ENCODE measurements around the gene NUP93. TPM values are rescaled to one million over a fixed set of nuclear protein-coding genes. Genes with fewer than 3 reads are reported as not detected.

NUP93 gene
- polyA plus RNA-seq, 1 donor (not counting 4 experiments of a cell fraction or from before 2014, with no cell fraction given), result 74.1 TPM

GRCh38 chr16:56785317-56785716, 55.4 kb downstream of the NUP93 start:
- TF ChIP-seq, protein P1, sequence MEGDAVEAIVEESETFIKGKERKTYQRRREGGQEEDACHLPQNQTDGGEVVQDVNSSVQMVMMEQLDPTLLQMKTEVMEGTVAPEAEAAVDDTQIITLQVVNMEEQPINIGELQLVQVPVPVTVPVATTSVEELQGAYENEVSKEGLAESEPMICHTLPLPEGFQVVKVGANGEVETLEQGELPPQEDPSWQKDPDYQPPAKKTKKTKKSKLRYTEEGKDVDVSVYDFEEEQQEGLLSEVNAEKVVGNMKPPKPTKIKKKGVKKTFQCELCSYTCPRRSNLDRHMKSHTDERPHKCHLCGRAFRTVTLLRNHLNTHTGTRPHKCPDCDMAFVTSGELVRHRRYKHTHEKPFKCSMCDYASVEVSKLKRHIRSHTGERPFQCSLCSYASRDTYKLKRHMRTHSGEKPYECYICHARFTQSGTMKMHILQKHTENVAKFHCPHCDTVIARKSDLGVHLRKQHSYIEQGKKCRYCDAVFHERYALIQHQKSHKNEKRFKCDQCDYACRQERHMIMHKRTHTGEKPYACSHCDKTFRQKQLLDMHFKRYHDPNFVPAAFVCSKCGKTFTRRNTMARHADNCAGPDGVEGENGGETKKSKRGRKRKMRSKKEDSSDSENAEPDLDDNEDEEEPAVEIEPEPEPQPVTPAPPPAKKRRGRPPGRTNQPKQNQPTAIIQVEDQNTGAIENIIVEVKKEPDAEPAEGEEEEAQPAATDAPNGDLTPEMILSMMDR (optimal IDR thresholded peaks at IDR 0.05 in 1 of 3, IDR thresholded peaks at IDR 0.05 in 1 of 3, conservative IDR thresholded peaks at IDR 0.05 in 1 of 3; ENCODE audit: extremely low read depth in 1 of 3, insufficient read depth in 2 of 3, low read length in 3 of 3), result no peak
- no peak for TF ChIP-seq EZH2 (IDR thresholded peaks at IDR 0.05; ENCODE audit: low read length)

DNA sequence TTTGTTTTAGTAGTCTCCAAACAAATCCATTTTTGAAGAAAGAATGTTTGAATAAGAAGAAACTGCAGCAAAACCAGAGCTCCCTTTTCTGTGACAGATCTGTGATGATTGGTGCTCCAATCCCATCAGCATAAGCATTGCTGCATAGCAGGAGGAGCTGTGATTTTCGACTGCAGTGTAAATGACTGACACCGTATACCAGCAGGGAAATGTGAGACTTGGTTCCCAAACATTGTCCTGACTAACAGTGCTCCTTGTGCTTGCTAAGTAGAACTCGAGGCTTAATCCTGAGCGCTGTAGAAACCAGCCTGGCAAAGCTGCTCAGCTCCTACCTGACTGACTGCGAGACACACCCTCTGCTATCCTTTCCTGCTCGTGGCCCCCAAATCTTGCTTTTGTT, 57.2 kb downstream of the NUP93 start:
- no peak overlapping the region for H2AFZ ChIP-seq (ENCODE audit: control insufficient read depth, low read length)
- TF ChIP-seq, protein P1 (optimal IDR thresholded peaks at IDR 0.05 in 1 of 3, IDR thresholded peaks at IDR 0.05 in 1 of 3, conservative IDR thresholded peaks at IDR 0.05 in 1 of 3; ENCODE audit: extremely low read depth in 1 of 3, insufficient read depth in 2 of 3, low read length in 3 of 3), result no peak
- no peak for TF ChIP-seq EZH2 (IDR thresholded peaks at IDR 0.05; ENCODE audit: low read length)
- no peaks in the 10 kb centered on the region for H3K27me3 ChIP-seq (ENCODE audit: control insufficient read depth, extremely low read depth, insufficient read depth, low read length)
- no peak overlapping the region for H3K4me3 ChIP-seq (ENCODE audit: control insufficient read depth in 2 of 3, extremely low read depth in 1 of 3, insufficient read depth in 2 of 3, low read depth in 1 of 3, low read length in 3 of 3)
- FAIRE-seq, result no peak
- H3K9me3 ChIP-seq (ENCODE audit: control insufficient read depth, low read depth, low read length), result no peaks in the 10 kb centered on the region
- H3K4me2 ChIP-seq (ENCODE audit: control insufficient read depth, extremely low read depth, insufficient read depth, low read depth, low read length), result no peak overlapping the region
- no peaks in the 10 kb centered on the region for H4K20me1 ChIP-seq (ENCODE audit: control insufficient read depth, extremely low read depth, insufficient read depth, low read length)
- peaks cover 3% of the 10 kb centered on the region for H3K79me2 ChIP-seq (ENCODE audit: control insufficient read depth, insufficient read depth, low read length)
- dilution Hi-C loops (cut with MboI; ENCODE audit: extremely low pct_ligation_motif_present, low sequenced_read_pairs), result no loop called here
- no peaks in the 10 kb centered on the region for H3K9me1 ChIP-seq (ENCODE audit: control insufficient read depth, extremely low read depth, insufficient read depth, low read length)
- H3K4me1 ChIP-seq (ENCODE audit: control insufficient read depth, extremely low read depth, insufficient read depth, low read length), result peaks cover 7% of the 10 kb centered on the region
- no peaks in the 10 kb centered on the region for H3K36me3 ChIP-seq (ENCODE audit: control insufficient read depth in 2 of 2, extremely low read depth in 1 of 2, insufficient read depth in 2 of 2, low read length in 2 of 2)
- no peak overlapping the region for H3K27ac ChIP-seq (ENCODE audit: control insufficient read depth, insufficient read depth, low read length)
- no peak for DNase-seq (ENCODE audit: low read depth, low spot score)
- no peak overlapping the region for H3K9ac ChIP-seq (ENCODE audit: control insufficient read depth, extremely low read depth, insufficient read depth, low read length)

More at GRCh38 chr16:56785317-56785716, 55.4 kb downstream of the NUP93 start:
- Histone ChIP-seq H3K4me1 (ENCODE audit: control insufficient read depth, extremely low read depth, insufficient read depth, low read length) (peaks cover 7% of the 10 kb centered on the region), H4K20me1 (ENCODE audit: control insufficient read depth, extremely low read depth, insufficient read depth, low read length) (no peaks in the 10 kb centered on the region), H3K9me3 (ENCODE audit: control insufficient read depth, low read depth, low read length) (no peaks in the 10 kb centered on the region), H2AFZ (ENCODE audit: control insufficient read depth, low read length) (no peak overlapping the region), H3K79me2 (ENCODE audit: control insufficient read depth, insufficient read depth, low read length) (peaks cover 5% of the 10 kb centered on the region), H3K4me3 (ENCODE audit: control insufficient read depth in 2 of 3, extremely low read depth in 1 of 3, insufficient read depth in 2 of 3, low read depth in 1 of 3, low read length in 3 of 3) (no peak overlapping the region), H3K9me1 (ENCODE audit: control insufficient read depth, extremely low read depth, insufficient read depth, low read length) (no peaks in the 10 kb centered on the region), H3K27ac (ENCODE audit: control insufficient read depth, insufficient read depth, low read length) (no peak overlapping the region), H3K9ac (ENCODE audit: control insufficient read depth, extremely low read depth, insufficient read depth, low read length) (no peak overlapping the region), H3K36me3 (ENCODE audit: control insufficient read depth in 2 of 2, extremely low read depth in 1 of 2, insufficient read depth in 2 of 2, low read length in 2 of 2) (no peaks in the 10 kb centered on the region), H3K4me2 (ENCODE audit: control insufficient read depth, extremely low read depth, insufficient read depth, low read depth, low read length) (no peak overlapping the region), H3K27me3 (ENCODE audit: control insufficient read depth, extremely low read depth, insufficient read depth, low read length) (no peaks in the 10 kb centered on the region)
- FAIRE-seq (no peak), DNase-seq (ENCODE audit: low read depth, low spot score) (no peak)
- dilution Hi-C loops (cut with MboI; ENCODE audit: extremely low pct_ligation_motif_present, low sequenced_read_pairs), result no loop called here

Data from keratinocyte (primary cell).